ENCODE results near the gene CACNA1C.

Gene CACNA1C

DNA sequence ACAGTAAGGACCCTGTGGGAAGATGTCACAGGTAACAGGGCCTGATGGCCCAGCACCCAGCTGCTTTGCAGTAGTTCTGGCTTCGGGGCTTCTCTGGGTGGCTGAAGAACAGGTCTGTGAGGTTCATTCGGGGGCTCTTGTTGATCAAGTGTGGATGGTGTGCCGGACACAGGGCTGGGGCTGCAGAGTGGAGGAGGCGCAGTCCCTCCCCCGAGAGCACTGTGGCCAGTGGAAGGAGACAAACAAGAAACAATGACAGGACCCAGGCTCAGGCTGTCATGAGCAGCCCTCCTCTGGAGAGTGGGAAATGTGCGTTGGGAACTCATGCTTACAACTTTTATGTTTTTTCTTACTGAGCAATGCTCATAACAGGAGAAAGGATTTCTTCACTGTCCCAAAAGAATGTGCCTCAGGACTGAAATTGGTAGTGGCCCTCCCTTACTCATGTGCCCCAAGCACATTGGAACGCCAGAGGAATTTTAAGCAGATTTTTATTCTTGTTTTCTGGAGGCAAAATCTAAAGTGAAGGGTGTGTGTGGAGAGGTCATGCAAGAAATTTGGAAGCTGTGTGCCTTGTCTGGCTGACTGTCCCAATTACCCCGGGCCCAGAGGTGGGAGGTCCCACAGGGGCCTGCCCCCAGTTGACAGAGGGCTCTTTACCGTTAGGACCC, 233.8 kb downstream of the CACNA1C start:
- peak; percentile 80 for DNase-seq

DNA sequence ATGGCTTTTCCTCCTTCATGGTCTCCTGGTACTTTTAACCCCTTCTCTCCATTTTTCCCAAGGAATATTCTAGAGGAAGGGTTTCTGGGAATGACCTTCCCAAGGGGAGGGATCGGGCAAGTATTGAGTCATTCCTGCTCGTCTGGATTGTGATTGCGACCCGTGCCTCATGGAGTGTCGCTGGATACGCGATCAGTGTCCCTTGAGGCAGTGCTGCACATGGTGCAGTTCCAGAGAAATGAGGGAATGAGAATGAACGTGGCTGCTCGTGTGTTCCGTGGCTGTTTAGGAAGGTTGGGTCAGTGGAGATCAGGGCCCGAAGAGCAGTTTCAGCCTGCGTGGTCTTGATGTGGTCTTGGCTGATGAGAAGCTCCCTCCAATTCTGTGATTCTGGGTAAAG, 234.4 kb downstream of the CACNA1C start:
- no peak for DNase-seq

DNA sequence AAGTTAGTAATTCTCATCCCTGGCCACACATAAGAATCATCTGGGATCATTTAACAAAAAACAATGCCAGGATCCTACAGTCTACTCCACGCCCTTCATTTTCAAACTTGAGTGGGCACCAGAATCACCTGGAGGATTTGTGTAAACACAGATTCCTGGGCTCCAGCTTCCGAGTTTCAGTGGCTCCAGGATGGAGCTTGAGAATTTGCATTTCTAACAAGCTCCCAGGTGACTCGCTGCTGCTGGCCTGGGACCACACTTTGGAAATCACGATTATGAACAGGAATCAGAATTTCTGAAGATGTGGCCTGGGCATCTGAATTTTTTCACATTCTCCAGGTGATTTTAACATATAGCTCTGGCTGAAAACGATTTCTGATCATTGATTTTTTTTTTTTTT, 234.8 kb downstream of the CACNA1C start:
- no peak for DNase-seq

DNA sequence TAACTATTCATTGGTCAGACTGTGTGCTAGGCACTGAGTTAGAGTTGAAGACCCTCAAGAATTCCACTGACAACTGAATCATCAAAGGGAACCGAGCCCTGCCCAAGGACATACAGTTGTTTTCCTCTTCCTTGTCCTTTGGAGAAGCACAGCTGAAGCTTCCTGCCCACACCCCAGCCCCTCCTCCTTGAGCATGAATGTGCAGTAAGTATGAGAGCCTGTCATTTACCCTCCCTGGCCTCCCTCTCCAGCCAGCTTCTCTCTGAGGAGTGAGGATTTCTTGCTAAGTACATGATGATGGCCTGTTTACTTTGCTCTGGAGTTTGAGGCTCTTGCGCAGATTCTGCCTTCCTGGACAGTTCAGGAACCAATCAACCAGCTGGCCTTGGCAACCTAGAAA, 235.2 kb downstream of the CACNA1C start:
- DNase-seq, result peak; percentile 79

DNA sequence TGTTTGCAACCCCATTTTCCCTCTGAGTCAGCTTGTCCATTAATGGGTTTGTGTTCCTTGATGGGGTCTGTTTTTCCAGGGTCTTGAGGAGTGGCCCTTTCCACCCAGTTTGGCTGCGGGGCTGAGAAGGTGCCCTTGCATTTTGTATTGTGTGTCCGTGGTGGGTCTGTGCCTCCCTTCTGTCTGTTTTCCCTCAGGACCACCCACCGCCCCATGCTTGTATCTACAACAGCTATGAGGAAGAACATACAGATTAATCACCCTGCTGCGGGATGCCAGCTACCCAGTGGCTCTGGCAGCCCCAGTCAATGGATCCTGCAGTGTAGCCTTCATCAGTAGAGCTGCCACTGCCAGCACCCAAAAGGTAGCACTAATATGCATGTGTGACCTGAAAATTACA, 235.7 kb downstream of the CACNA1C start:
- no peak for DNase-seq

DNA sequence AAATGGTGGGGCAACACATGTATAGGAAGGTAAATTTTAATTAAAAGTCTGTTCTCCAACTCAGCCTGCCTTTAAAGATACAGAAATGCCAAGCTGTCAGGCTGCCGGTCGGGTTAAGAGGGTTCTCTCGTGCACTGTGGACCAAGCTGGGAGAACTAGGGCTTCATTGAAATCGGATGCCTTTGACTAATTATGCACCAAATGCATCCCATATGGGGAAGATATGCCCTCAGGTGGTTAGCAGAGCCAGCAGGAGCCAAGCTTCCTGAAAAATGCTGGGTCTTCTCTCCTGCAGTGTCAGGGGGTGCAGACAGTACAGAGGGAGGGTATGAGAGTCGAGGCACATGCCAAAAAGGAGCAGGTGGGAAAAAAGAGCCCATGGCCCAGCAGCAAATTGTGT, 236.1 kb downstream of the CACNA1C start:
- no peak for DNase-seq

DNA sequence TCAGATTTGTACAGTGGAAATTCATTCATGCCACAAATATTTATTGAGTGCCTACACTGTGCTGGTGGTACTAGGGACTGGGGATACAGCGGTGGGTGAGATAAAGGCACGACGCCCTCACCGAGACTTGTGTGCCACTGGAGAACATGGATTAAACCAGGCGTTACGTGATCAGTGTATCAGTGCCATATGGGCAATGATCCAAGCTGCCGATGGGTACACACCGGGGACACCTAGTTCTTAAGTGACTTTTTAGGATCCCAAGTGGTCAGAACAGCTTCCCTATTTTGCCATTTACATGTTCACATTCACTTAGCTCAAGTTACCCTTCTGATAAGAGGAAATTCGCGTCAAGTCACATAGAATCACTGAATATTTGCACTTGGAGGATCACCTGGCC, 236.7 kb downstream of the CACNA1C start:
- no peak for DNase-seq

DNA sequence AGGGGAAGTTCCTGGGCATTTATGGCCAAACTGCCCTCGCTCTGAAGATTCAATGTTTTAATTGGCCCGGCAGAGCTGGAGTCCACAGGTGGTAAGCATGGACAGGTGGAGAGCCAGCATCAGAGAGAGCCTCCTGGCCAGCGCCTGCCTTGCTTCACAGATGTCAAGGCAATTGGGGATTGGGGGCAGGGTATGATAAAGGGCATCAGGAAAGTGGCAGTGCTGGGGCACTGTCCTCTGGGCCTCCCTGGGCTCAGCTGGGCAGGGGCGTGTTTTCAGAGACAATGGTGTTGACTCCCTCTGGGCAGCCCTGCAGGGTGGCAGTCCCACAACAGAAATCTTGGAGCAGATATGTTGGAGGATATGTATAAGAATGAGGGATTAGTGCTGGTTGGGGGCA, 237.3 kb downstream of the CACNA1C start:
- DNase-seq, result no peak

DNA sequence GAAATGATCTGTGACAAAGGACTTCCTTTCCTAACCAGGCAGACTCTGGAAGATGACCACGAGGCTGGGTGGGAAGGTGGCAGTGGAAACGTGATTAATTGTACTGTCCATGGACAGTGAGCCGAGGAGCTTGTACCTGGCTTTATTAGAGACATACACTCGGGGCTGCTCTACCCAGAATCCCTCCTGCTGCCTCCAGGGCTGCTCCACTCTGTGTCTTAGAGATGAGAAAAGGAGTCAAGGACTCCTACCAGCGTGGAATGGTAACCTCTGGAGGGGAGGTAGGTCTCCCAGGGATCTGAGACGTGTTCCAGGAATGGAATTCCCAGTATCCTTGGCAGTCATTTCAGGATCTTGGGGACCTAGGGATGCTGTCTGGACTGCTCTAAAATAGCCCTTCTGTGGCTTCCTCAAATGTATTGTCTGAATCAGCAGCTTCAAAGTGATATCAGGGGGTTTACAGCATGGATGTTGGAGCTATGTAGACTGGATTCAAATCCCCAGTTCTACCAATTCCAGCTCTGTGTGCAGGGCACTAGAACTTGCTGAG, 237.8 kb downstream of the CACNA1C start:
- peak; percentile 77 for DNase-seq

DNA sequence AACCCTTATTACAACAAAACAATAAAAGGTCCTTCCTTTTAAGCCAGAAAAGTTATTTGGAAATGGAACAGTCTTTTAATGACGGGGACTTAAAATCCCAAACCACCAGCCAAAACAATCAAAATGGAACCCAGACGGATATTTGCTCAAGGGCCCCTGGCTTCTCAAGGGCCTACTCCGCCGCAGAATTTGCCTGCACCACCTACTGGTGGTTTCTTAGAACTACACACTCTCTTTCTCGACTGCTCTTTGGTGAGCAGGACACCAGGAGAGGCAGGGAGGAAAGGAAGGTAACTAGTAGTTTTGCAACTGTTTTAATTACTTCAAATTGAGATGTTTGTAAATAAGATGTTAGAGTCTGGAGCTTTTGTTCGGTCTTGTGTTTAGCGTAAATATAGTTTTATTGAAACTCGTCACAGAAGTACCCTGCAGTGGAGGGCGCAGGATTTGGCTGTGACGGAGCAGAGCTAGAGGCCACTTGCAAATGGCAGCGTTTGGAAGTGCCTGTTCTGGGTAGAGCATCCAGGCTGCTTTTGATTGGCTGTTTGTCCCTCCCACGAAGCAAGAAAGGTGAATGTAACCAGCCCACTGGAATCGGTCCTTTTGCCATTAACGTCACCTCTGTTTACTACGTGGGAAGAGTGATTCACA, 238.5 kb downstream of the CACNA1C start:
- DNase-seq, result peak; percentile 47

DNA sequence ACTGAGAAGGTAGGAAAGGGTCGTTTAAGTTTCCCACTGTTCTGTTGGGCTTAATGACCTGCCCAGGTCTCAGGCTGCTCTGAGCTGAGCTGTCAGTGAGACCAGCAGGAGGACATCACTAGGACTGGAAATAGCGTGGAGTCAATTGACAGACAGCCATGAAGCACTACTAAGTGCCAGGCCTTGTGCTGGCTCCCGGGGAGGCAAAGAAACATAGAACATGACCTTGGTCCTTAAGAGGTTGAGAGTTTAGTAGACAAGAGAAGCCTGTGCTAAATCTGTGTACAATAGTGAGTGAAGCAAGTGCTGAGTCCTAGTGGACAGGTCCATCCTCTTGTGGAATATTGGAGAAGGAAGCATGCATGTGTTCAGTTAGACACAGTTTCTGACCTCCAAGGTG, 239.2 kb downstream of the CACNA1C start:
- no peak for DNase-seq

DNA sequence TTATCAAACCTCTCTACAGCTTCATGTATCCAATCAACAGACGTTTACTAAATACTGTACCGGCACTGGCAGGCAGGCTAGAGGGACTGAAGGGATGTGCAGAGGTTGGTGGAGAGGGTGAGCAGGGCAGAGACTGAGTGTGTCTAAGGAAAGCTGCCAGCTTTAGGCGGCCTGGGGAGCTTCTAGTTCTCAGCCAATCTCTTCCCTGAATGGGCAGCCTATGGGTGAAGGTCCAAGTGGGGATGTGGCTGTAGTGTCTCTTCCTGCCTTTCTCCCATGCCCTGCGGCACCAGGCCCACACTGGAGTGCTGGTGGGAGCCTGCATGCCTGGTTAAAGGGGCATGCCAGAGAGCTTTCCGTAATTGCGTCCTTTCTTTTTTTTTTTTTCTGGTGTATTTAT, 239.8 kb downstream of the CACNA1C start:
- DNase-seq, result no peak

DNA sequence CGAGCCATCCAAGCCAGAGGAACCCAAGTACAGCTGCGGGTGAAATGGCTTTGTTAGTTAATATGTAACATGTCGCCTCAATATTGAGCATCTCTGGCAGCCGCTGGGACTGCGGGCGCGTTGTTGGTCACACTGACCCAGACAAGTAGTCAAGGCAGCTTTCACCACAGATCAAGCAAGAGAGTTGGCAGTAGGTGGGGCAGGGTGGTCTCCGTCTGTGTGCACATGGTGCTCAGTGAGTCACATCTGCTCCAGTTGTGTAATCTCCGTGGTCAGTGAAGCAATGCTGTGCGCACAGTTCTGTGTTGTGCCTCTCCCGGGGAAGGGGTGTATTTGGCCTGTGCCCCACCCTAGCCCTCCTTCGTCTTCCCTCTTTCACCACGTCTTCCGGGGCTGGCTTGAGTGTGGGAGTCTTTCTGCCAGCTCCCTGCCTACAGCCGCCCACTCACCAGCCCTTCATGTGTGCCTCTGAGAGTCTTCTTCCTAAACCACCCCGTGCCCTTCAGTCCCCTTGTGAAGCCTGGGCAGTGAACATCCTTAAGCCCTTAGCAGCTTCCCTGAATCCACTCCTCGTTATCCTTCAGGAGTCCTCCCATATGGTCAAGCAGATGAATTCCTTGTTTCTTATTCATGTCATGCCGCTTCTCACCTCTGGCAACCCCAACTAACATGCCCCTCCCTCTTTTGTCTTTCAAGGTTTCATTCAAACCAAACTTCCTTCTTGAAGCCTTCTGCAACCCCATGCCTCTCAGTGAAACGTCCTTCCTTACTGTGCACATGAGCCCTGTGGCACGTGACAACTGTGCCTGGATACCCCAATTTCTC, 242.1 kb downstream of the CACNA1C start:
- peak; percentile 65 for DNase-seq

DNA sequence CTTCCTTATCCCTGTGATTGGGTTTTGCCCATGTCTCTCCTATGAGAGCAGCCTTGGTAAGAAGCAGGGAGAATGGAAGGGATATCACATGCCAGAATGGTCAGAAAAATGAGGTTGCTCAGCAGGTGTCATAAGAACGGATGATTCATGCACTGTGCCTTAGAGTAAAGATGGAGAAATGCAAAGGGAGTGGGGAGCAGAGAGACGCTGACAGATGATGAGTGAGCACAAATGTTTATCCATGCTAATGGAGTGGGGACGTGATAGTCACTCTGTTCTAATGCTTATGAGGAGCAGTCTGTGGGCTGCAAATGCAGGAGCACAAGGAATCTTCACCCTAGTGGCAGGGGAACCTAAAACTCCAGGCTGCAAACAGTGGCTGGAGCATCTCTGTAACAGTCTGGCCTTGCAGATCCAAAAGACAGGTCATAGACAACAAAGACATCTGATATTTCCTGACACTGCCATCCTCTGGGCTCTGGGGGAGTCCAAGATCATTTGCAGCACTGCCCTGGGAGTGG, 243.2 kb downstream of the CACNA1C start:
- peak; percentile 85 for DNase-seq

DNA sequence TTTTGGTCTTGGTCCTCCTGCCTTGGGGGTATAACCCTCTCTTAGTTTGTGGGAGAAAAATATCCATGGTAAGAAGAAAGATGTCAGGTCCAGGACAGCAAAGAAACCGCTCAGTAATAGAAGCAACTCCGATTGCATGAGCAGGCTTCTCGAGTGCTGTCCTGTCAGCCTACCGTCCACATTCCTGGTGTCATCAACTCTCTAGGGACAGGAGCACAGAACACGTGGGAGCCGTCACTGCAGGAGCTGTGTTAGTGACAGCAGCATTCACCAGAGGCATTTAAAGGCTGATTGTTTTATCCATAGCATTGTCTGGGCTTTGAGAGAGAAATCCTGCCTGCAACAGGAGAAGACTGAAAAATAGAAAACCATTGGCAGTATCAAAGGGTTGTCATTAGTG, 244.2 kb downstream of the CACNA1C start:
- no peak for DNase-seq

DNA sequence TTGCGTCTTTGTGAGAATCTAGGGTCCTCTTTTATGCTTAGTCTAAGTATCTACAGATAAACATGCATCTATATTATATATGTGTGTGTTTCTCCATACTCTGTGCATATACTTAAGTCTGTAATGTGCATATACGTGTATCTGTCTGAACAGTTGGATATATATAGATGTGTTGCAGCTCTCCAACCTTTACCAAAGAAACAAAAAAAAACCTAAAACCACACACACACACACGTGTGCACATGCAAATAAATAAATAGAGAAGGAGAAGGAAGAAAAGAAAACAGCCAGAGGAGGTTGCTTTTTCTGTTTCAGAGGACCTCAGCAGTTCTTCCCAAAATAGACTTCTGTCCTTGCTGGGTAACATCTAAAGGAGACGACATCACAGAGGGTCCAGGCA, 244.9 kb downstream of the CACNA1C start:
- DNase-seq, result no peak

DNA sequence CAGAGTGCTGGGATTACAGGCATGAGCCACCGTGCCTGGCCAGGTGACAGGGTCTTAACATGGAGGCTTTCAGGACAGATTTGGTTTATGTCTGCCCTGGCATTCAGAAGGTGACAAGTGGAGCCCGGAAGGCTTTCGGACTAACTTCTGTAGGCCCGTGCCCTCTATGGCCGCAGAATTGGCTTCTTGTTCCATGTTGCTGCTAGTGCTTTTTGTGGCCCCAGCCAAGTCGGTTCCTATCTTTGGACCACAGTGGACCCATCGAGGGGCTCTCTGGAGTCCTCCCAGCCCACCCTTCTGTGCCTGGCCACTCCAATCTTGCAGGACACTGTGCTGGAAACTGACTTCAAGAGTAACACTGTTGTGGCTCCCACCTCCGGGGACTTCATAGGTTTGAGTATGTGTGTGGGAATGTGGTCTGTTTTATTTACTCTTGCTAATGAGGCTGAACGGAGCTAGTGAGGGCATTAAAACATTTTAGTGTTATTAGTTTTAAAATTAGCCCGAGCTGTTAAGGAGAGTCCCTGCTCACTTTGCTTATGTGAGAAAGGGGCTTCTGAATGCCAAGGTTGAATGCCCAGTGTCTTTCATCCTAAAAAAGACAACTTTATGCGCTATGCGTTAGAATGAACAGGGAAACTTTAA, 245.9 kb downstream of the CACNA1C start:
- DNase-seq, result no peak

DNA sequence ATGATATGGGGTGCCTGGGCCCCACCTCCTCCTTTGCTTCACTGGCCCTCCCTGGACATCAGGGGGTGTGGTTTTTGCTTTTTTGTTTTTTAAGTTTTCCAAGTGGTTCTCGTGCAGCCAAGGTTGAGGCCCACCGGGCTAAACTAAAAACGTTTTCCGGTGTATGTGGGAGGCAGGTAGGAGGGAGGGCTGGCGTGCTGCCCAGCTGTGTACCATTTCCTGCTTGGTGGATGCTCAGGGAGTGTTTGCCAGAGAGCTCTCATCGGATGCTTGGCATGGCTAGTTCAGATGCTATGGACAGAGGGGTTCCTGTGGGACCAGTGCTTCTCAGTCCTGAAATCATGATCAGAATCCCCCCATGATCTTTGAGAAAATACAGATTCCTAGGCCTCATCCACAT, 246.4 kb downstream of the CACNA1C start:
- no peak for DNase-seq

DNA sequence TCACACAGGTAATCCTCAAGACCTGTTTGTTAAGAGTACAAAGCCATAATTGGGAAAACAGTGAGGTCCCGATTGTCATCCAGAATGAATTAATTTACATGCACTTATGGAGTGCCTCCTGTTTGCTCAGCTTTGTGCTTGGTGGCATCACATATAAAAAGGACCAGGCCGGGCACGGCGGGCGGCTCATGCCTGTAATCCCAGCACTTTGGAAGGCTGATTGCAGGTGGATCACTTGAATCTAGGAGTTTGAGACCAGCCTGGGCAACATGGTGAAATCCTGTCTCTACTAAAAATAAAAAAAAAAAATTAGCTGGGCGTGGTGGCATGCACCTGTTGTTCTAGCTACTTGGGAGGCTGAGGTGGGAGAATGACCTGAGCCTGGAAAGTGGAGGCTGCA, 247.4 kb downstream of the CACNA1C start:
- DNase-seq, result no peak

DNA sequence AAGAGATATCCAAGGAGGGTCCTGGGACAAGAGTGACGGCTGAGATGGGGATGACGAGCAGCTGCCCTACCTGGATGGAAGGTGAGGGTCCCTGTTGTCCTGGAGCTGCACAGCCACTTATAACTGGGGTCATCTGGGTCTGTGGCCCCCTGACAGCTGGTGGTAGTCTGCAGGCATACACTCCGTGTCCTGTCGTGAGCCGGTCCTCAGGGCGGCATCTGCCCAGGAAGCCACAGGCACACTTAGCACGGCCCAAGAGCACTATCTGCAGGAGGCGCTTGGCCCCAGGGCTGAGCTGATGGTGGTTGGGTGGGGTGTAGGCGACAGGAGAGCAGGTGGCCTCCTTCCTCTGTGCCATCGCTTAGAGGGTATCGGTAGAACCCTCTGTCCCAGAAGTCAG, 248.1 kb downstream of the CACNA1C start:
- no peak for DNase-seq

DNA sequence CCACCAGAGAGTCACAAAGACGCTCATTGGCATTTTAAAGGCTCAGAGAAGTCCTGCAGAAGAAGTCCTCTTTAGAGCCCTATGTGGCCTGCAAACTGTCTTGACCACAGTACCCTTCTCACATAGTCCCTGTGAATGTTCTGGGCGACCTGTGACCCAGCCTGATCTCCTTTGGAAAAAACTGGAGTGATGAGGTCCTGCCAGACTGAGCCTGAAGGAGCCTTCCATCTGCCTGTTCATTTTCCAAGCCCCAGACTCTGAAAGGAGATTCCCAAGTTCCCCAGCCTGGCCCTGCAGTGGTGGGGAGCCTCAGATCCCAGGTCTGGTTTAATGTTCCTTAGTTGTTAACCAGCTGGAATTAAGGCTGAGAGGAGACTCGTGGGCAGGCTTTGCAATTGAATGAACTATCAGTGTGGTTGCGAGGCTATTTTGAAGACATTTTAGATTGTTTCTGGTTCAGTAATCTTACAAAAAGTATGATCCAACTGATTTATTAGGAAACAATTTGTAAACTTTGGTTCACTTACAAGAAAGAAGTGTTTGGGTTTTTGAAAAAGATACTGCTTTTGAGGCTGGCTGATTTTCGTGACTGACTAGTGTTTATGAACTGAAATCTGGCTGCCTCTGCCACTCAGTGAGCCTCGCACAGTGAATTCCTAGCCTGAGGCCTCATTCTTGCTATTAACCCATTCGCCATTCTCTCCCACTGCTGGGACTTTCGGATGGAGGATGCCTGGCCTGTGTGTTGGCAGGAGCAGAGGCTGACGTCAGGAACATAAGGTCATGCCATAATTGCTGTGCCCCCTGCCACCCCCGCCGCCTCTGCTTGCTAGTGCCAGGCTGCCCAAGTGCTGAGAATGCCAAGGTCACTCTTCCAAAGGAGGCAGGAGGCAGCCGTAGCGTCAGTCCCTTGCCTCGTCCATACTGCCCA, 249.0 kb downstream of the CACNA1C start:
- DNase-seq, result peak; percentile 51
